ENCODE data around the gene NDUFB3.

NDUFB3 gene

DNA sequence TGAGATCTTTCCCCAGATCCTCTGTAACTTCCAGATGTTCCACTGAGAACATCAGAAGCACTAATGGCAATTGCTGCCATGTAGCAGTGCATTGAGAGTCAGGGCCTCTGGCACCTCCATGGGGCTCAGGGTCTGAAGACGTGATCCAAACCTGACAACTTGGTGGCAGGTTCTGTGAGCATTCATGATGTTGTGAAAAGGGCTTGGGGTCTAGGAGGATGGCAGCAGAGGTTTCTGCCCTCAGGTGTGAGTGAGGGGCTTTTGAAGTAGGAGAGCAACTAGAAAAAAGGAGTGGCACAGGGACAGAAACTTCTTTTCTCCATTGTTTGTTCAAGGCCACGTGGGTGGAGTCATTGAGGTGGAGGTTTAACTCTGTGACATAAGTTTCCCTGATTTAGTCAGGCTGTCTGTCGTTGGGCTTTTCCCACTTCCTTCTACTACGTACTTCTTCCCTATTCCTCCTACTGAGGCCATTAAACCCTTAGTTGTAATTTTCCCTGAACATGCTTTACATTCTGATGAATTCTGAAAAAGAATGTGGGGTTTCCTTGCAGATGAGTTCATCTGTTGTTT, 57.2 kb downstream of the NDUFB3 start:
- no peak for DNase-seq (ENCODE audit: low read depth)
- TF ChIP-seq, protein P1, sequence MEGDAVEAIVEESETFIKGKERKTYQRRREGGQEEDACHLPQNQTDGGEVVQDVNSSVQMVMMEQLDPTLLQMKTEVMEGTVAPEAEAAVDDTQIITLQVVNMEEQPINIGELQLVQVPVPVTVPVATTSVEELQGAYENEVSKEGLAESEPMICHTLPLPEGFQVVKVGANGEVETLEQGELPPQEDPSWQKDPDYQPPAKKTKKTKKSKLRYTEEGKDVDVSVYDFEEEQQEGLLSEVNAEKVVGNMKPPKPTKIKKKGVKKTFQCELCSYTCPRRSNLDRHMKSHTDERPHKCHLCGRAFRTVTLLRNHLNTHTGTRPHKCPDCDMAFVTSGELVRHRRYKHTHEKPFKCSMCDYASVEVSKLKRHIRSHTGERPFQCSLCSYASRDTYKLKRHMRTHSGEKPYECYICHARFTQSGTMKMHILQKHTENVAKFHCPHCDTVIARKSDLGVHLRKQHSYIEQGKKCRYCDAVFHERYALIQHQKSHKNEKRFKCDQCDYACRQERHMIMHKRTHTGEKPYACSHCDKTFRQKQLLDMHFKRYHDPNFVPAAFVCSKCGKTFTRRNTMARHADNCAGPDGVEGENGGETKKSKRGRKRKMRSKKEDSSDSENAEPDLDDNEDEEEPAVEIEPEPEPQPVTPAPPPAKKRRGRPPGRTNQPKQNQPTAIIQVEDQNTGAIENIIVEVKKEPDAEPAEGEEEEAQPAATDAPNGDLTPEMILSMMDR (conservative IDR thresholded peaks at IDR 0.05; ENCODE audit: low read depth, low read length): no peak
- no peak overlapping the region for H3K4me3 ChIP-seq (ENCODE audit: low read length)

DNA sequence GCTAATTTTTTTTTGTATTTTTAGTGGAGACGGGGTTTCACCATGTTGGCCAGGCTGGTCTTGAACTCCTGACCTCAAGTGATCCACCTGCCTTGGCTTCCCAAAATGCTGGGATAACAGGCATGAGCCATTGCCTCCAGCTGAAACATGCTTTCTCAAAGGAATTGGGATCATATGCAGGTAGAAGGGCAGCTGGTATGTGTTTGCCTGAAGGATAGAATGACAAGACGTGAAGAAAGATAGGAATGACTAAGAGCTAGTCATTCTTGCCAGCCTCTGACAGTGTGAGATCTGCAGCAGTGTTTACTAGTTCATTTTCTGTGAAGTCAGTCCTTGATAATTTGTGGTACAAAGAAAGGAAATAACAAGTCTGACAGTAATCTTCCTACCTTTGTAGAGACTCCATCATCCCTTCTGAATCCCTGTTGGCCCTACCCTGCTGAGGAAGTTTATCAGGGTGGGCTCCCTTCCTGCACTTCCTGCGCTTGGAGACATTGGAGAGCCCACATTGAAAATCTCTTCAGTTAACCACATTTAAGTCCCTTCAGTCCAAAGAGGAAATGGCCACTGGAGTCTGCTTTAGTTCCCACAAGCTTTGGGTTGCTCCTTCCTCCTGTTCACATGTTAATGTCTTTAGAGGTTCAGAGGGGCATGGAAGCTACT, 58.9 kb downstream of the NDUFB3 start:
- H3K4me3 ChIP-seq (ENCODE audit: low read length): no peak overlapping the region
- no peak for DNase-seq (ENCODE audit: low read depth)
- TF ChIP-seq, protein P1 (conservative IDR thresholded peaks at IDR 0.05; ENCODE audit: low read depth, low read length): no peak

DNA sequence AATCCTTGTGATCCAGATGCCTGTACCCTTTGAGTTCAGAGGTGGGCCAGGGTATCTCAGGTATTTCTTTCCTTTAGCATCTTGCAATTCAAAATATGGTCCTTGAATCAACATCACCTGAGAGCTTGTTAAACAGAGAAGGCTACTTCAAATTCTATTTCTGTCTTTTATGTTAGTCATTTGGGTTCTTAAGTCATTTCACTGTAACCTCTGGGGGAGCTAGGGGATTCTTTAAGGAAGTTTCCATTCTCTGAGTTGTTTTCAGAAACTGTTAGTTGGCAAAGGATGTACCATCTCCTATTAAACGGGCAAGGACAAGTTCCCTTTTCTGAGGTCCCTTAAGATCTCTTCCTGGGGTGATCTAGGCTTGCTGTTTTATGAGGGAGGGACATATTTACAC, 60.7 kb downstream of the NDUFB3 start:
- no peak for DNase-seq (ENCODE audit: low read depth)
- TF ChIP-seq, protein P1 (conservative IDR thresholded peaks at IDR 0.05; ENCODE audit: low read depth, low read length): no peak
- H3K4me3 ChIP-seq (ENCODE audit: low read length): no peak overlapping the region
